Activated CD4-positive, alpha-beta T cell treated with anti-CD3 and anti-CD28 coated beads for 4 hours (primary cell): Measurements from ENCODE around the gene MYDGF.
"Not testable (repeated sequence)": the region's sequence is repeated elsewhere in the genome, so short reads cannot be mapped to it uniquely, and the experiment has no call there.

ENCODE experiments used
- DNase-seq, 2 donors: peaks; one replicate each; pipeline ENCODE4 v3.0.0-alpha.2; 2020

MYDGF gene

DNA sequence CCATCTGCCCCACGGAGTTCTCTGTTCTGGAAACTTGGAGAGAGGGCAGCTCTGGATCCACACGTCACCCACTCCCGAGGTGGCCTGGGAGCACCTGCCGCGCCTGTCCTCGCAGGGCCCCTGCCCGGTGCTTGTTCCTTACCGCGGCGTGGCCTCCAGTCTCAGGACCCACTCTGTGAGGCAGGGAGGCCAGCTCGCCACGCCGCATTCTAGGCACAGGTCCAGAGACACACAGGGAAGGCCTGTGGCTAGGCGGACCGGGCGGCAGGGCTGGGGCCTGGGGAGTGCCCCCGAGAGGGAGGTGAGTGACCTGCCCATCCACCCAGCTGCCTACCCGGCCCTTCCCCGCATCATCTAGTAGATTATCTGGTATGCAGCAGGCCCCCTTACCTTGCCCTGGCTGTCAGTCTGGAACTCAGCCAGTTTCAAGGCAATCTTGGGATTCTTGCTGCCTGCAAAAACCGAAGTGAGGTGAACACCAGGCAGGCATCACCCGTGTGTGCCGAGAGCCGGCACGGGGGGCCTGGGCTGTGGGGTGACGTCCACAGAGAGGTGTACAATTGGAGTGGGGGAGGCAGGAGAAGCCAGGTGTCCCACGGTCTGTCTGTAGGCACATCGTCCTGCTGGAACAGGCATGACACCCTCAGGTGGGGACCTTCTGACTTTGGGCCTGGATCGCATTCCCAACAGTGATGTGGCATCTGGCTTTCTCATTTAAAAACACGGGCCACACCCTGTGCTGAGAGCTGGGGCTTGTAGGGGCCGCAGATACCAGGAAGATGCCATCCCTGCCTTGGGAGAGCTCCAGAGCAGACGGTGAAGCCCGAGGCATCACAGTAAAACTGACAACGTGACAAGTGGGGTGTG lies 29.9 kb upstream of the MYDGF start:
- no peak for DNase-seq

DNA sequence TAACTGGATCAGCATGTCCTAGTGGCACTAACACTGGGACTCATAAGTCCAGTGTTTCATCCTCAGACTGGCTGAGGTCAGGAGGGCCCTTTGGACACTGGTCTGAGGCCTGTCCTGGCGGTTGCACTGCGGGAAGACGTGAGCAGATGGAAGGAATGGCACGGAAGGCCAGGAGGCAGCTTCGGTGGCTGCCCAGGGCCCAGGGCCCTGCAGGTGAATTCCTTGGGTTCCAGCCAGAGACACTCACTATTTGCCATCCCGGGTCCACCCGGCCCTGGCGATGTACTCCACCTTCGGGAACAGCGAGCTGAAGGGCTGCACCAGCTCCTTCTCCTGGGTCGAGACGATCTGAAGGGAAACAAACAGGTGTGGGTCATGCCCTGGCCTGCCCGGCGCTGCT lies 27.2 kb upstream of the MYDGF start:
- no peak for DNase-seq

DNA sequence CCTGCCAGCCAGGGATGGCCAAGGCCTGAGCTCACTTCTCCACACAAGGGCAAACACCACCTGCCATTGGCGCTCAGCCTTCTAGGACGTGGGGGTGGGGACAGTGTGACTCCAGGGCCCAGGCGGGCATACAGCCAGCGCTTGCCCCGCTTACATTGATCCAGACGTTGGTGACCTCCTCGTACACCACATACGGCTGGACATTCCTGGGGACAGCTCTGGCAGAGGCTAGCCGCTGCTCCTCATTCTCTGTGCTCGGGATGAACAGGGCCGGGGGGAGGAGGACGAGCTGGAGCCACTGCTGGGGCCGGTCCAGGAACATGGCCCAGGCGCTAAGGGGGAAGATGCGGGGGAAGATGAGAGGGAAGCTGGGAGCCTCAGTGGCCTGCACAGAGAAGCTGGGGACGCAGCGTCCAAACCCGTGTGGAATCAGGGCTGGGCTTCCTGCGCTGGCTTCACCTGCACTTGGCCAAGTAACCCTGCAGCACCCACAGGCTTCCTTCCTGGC lies 25.1 kb upstream of the MYDGF start:
- no peak for DNase-seq

DNA sequence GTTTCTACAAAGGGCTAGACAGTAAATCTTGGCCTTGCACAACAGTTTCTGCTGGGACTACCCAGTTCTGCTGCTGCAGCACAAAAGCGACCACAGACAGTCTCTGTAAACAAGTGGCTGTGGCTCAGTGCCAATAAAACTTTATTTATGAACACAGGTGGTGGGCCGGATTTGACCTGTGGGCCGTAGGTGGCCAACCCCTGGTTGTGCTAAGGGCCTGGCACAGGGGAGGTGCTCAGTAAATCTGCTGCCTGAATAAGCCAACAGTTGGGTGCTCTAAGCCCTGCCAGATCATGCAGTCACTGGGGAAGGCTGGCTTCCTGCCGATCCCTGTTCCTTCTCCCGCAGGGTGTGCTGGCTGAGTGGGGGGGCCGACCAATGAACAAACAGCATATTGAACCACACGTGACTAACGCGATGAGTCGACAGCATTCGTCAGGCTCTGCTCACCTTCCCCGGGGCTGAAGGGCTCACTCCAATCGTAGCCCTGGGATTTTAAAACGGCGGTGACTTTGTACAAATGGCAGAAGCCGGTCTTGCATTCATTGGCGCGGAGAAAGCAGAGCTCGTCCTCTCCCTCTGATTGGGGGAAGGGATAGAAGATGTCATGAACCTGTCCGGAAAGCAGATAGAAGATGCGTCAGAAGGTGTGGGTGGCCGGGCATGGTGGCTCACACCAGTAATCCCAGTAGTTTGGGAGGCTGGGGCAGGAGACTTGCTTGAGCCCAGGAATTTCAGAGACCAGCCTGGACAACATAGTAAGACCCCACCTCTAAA lies 24.3 kb upstream of the MYDGF start:
- DNase-seq = no peak

- no peak for DNase-seq
Observed at GRCh38 chr19:4693471-4694121, 23.5 kb upstream of the MYDGF start.

DNA sequence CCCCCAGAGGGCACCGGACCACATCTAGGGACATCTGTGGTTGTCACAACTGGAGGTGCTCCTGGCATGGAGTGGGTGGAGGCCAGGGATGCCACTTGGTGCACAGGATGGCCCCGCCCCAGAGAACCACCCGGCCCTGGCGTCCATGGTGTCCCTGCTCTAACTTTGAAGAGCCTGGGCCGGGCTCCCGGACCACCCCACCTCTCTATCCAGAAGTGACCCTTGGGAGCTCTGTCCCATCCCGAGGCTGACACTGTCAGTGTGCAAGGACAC lies 22.9 kb upstream of the MYDGF start:
- DNase-seq = no peak

DNA sequence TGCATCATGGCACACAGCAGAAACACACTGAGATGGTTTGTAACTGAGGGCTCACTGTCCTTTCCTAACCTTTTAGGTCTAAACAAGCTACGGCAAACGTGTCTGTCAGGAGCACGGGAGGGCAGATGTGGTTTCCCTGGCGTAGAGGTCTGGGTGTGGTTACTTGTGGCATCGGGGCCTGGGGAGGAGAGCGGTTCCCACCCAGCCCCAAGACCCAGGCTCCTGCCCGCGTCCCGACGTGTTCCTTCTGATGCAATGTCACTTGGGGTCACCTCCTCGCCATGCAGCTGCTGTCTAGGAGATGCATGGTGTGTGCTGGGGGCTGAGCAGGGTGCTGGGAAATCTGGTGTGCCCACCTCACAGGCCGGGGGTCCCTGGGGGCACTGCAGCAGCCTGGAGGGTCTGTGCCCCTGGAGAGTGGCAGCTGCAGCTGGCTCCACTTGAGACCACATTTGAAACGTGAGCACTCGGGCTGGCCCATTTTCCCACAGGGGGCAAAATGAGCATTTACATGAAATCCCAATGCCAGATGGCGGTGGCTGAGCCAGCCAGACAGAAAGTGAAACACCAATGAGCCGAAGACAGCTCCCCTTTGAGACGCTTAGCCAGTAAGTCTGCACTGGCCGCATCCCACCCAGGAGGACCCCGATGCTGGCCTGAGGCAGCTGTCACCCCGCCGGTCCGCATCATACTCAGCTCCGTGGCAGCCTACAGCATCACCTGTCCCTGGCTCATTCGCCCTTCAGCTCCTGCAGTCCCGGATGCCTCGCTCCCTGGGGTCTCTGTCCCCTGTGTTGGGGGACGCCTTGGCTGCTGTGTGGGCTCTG lies 22.3 kb upstream of the MYDGF start:
- DNase-seq = no peak

GRCh38 chr19:4691373-4691772 lies 21.2 kb upstream of the MYDGF start:
- DNase-seq = no peak

DNA sequence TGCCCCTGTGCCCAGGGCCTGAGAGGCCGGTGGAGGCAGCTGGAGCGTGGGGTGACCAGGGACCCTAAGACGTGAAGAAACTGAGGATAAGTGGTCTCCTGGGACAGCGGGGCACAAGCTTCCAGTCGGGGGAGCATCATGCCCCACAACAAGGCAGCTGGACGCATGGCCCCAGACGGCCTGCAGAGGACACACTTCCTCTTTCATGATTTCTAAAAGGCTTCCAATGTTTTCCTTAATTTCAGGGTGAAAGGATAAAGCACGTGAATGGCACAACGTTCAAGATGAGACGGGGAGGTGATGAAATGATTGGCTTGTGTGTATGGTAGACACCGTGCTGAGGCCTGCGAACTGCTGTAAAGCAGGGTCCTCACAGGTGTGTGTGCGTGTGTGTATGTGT lies 20.2 kb upstream of the MYDGF start:
- no peak for DNase-seq

DNA sequence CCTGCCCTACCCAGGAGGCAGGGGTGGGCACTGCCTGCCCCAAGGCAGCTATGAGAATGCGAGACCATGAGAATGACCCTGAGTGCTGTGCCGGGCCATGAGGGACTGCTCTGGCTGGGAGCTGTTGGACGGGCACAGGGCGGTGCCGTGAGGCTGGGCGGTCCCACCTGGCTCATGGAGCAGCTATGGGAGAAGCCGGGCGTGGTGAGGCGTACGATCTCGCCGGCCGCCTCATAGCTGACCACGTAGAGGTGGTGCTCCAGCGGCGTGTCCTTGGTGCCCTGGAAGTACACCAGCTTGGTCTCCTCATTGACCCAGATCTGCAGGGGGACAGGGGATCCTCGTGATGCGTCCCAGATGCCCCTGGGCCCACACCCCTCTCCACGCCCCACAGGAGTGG lies 19.3 kb upstream of the MYDGF start:
- no peak for DNase-seq

DNA sequence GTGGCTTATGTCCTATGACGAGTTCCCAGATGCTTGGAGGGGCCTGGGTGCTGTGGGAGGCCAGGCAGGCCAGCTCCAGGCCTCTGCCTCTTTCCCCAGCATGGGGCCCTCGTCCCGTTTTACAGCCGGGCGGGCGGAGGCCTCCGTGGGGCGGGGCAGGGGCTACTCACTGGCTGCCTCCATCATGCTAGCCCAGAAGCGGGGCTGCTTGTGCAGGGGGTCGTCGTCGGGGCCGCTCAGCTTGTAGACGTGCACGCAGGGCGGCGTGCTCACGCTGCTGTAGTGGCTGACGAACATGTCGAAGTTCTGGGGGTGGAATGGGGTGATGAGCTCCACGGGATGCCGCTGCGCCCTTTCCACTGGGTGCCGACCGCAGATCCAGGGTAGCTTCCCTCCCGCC lies 18.4 kb upstream of the MYDGF start:
- DNase-seq = no peak

DNA sequence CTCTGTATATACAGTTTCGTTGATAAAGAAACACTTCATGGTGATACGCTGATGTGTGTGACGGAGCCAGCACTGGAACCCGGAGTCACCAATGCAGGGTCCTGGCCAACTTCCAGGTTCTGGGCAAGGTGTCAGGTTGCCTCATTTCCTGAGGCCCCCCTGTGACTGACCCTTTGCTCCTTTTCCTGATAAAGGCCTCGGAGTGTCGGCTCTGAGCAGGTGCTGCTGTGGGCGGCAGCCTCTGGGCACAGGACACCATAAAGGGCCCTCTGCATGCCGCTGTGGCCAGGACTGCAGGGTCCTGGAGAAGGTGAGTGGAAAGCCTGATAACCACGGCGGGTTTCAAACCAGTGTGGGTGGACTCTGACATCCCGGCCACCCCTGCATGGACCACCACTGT lies 17.3 kb upstream of the MYDGF start:
- no peak for DNase-seq

- no peak for DNase-seq
Observed at GRCh38 chr19:4686700-4687099, 16.6 kb upstream of the MYDGF start.

DNA sequence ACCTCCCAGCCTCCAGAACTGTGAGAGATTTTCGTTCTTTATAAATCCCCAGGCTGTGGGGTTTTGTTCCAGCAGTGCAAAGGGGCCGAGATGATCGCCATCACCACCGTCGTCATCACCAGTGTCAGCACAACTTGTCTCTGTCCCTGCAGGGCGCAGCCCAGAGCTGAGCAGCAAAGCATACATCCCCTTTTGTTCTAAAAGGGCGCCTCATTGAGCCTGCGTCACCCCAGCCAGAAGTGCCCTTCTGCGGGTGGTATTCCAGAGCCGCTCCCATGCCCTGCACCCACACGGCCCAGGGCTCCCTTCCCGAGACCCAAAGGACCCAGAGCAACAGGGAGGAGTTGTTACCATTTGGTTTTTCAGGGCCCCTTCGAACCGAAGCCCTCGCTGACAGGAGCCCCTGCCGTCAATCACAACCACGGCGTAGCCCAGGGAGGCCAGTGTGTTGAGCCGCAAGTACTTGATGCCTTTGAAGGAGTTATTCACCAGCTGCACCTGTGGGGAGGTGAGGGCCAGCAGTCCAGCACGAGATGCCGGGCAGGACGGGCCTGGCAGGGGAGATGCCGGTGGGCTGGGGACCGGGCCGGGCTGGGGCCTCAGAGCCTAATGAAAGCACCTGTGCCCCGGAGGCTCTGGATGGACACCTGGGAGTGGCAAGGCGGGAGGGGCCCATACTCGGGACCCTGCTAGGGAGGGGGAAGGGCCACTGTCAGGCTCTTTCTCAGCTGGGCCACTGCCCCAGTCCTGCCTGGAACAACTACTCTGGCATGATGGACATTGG lies 14.4 kb upstream of the MYDGF start:
- DNase-seq = no peak

DNA sequence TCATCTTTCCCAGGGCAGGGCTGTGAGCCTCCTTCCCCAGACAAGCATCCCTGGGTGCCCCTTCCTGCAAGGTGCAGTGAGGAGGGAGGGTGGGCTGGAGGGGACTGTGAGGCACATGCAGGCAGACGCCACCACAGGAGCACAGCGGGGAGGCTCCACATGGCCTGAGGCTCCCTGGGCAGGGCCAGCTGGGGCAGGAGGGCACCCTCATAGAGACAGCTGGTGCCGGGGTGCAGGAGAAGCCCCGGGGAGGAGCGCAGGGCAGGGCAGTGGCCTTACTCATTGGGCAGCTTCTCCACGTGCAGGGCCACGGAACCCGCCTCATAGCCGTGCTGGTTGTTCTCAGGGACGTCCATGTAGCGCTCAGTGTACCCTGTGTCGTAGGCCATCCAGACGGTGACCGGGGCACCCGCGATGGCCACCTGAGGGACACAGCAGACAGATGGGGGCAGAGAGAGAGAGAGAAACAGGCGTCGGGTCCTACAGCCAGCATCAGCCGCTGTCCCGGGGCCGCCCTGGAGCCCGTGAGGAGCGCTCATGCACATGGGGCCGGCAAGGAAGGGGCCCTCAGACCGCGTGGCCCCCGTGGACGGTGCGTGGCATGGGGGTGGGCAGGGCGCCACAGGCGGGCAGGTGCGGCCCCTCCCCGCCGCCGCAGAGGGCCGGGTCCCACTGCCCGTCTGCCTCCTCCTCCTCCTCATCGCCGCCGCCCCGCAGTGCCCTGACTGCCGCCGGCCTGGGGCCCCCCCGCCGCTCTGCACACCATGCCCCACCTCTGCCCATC lies 12.5 kb upstream of the MYDGF start:
- DNase-seq = no peak

DNA sequence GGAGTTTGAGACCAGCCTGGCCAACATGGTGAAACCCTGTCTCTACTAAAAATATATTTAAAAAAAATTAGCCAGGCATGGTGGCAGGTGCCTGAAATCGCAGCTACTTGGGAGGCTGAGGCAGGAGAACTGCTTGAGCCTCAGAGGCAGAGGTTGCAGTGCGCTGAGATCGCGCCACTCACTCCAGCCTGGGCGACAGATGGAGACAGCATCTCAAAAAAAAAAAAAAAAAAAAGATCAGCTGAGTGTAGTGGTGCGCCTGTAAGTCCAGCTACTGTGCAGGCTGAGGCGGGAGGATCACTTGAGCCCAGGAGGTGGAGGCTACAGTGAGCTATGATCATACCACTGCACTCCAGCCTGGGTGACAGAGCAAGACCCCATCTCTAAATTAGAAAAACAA lies 9.9 kb upstream of the MYDGF start:
- not testable (repeated sequence) for DNase-seq

- no peak for DNase-seq
Observed at GRCh38 chr19:4678881-4679790, 9.0 kb upstream of the MYDGF start.

DNA sequence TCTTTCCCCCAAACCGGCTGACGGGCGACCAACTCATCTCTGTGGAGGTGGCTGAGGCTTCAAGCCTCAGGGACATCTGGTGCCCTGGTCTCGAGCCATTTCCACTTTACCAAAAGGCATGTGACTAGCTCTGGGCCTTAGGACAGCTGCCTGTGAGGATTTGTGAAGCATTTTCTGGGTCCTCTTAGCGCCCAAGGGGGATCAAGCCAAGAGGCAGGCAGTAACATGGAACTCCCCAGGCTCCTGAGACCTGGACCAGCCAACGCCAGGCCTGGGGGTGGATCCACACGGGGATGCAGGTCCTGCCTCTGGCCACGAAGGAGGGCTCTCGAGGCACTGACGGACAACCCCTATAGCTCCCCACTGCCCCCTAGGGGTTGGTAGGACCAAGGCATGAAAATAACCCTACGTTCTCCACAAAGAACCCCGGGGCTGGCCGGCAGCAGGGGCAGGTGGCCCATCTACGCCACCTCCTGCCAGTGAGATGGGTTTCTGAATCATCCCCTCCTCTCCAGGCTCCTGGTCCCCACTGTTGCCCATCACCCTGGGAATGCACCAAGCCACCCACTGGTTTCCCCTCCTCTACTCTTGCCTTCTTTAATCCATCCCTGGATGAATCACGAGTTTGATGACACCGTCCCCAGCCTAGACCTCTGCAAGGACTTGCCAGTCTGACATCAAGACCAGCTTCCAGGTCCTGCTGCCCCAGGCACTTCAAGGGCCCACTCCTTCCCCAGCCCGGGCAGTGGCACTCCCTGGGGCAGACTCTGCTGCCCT lies 7.0 kb upstream of the MYDGF start:
- peak; percentile 19 to 28 for DNase-seq

- DNase-seq = no peak
Observed at GRCh38 chr19:4675346-4675745, 5.2 kb upstream of the MYDGF start.
